K562 (cell line): Measurements from ENCODE around the gene VARS1. TPM values are rescaled to one million over a fixed set of nuclear protein-coding genes. Genes with fewer than 3 reads are reported as not detected.

Experiments
- CEBPG ChIP-seq, 3 experiments: fragments of 200-800 bp in 1 of 3; sonication (Bioruptor generic) in 1 of 3; sonication (generic) in 1 of 3; formaldehyde crosslinking in 1 of 3; IDR thresholded peaks in 2 of 3; conservative IDR thresholded peaks in 1 of 3; 2 replicates each; pipeline versions ENCODE4 v1.6.1 to v1.8.0; 2016 to 2022; ENCODE audit warnings: missing compliant biosample characterization in 2 of 3, missing genetic modification characterization in 2 of 3, mild to moderate bottlenecking in 1 of 3, missing genetic modification reagents in 1 of 3
- CHD4 ChIP-seq: fragments of 200-600 bp; sonication (generic); IDR thresholded peaks from 3 replicates; pipeline ENCODE4 v1.6.1; 2012; ENCODE audit warnings: low read depth, mild to moderate bottlenecking, mixed read lengths, low read length, inconsistent platforms; ENCODE audit not compliant: insufficient read depth, insufficient replicate concordance, poor library complexity, severe bottlenecking
- DMBX1 ChIP-seq: fragments of 250-450 bp; sonication (Bioruptor Pico); IDR thresholded peaks from 2 replicates; pipeline ENCODE4 v1.8.0; 2022; ENCODE audit warnings: inconsistent platforms, mild to moderate bottlenecking, moderate library complexity, borderline replicate concordance
- ELF1 ChIP-seq: fragments of 200-800 bp; sonication (Bioruptor generic); IDR thresholded peaks from 2 replicates; pipeline ENCODE4 v1.6.1; 2016; ENCODE audit warnings: missing genetic modification characterization, missing compliant biosample characterization
- FOXO4 ChIP-seq: fragments of 450-650 bp; formaldehyde crosslinking; IDR thresholded peaks from 2 replicates; pipeline ENCODE4 v1.4.0; 2020; ENCODE audit warnings: mild to moderate bottlenecking, moderate library complexity
- HDGF ChIP-seq: fragments of 450-650 bp; IDR thresholded peaks from 2 replicates; pipeline ENCODE4 v1.6.1; 2016
- HMG20A ChIP-seq: fragments of 450-650 bp; formaldehyde crosslinking; conservative IDR thresholded peaks from 2 replicates; pipeline ENCODE4 v1.4.0; 2020; ENCODE audit warnings: mild to moderate bottlenecking, mixed read lengths
- ILF3 ChIP-seq: fragments of 450-650 bp; IDR thresholded peaks from 2 replicates; pipeline ENCODE4 v1.6.1; 2018; ENCODE audit warnings: antibody characterized with exemption, mild to moderate bottlenecking, moderate library complexity, borderline replicate concordance
- MCM5 ChIP-seq: fragments of 450-650 bp; IDR thresholded peaks from 2 replicates; pipeline ENCODE4 v1.6.1; 2016; ENCODE audit warnings: low read depth
- MXI1 ChIP-seq: IDR thresholded peaks from 2 replicates; pipeline ENCODE4 v1.6.1; 2011; ENCODE audit warnings: low read depth, mild to moderate bottlenecking, improper control_type of control experiment, low read length
- NR1H2 ChIP-seq: sonication (generic); formaldehyde crosslinking; IDR thresholded peaks from 2 replicates; pipeline ENCODE4 v1.4.0; 2020; ENCODE audit warnings: mild to moderate bottlenecking, missing genetic modification reagents
- POU5F1 ChIP-seq: fragments of 150-350 bp; IDR thresholded peaks from 2 replicates; pipeline ENCODE4 v1.6.1; 2014; ENCODE audit warnings: borderline replicate concordance, low read length, low read depth, mild to moderate bottlenecking; ENCODE audit not compliant: partially characterized antibody
- RBM39 ChIP-seq: fragments of 200-400 bp; formaldehyde crosslinking; optimal IDR thresholded peaks from 2 replicates; pipeline ENCODE3; 2018; ENCODE audit warnings: low read depth, low read length
- SMARCA4 ChIP-seq: fragments of 450-650 bp; IDR thresholded peaks from 2 replicates; pipeline ENCODE4 v1.6.1; 2016
- SMC3 ChIP-seq: conservative IDR thresholded peaks from 2 replicates; pipeline ENCODE4 v1.6.1; 2011; ENCODE audit warnings: low read depth, low read length, improper control_type of control experiment; ENCODE audit not compliant: insufficient read depth
- UBTF ChIP-seq, 2 experiments: IDR thresholded peaks; 2 replicates each; pipeline ENCODE4 v1.6.1; 2012; ENCODE audit warnings: improper control_type of control experiment in 2 of 2, low read depth in 2 of 2, low read length in 2 of 2, borderline replicate concordance in 1 of 2
- ZBTB26 ChIP-seq: fragments of 450-650 bp; formaldehyde crosslinking; IDR thresholded peaks from 2 replicates; pipeline ENCODE4 v1.4.0; 2022; ENCODE audit warnings: missing genetic modification characterization
- ZNF282 ChIP-seq: sonication (generic); formaldehyde crosslinking; IDR thresholded peaks from 2 replicates; pipeline ENCODE4 v1.8.1; 2023; ENCODE audit warnings: missing genetic modification reagents
- polyA plus RNA-seq, 8 experiments: library from polyadenylated mRNA; depleted of rRNA in 4 of 8; stranded (reverse) in 5 of 8; unstranded in 3 of 8; fragments of >200 nt; fragmentation: Nextera tagmentation in 2 of 8; fragmentation: Illumina TruSeq in 1 of 8; extraction: Ambion mirVana in 2 of 8; extraction: Trizol in 1 of 8; gene quantifications; 2 replicates each; pipeline versions ENCODE4 v1.2.1 to v1.2.3, GENCODE V29; 2011 to 2014; ENCODE audit warnings: inconsistent platforms in 1 of 8, missing spikeins in 1 of 8
- total RNA-seq, 7 experiments: library from RNA; depleted of rRNA in 6 of 7; stranded (reverse); fragments of >200 nt in 6 of 7; fragmentation: Illumina TruSeq in 2 of 7; extraction: Trizol in 2 of 7; gene quantifications; 2 replicates each; pipeline versions ENCODE4 v1.2.1 to v1.2.3, GENCODE V29; 2011 to 2021; ENCODE audit warnings: low replicate concordance in 1 of 7
- TF ChIP-seq, protein P1 (sequence below): fragments of 250-450 bp; sonication (Bioruptor Pico); IDR thresholded peaks from 2 replicates; pipeline ENCODE4 v1.9.0; 2021; ENCODE audit warnings: mild to moderate bottlenecking
- TF ChIP-seq, protein P2 (sequence below), 2 experiments: fragments of 200-800 bp in 1 of 2; sonication (Bioruptor generic) in 1 of 2; sonication (generic) in 1 of 2; formaldehyde crosslinking in 1 of 2; IDR thresholded peaks in 1 of 2; conservative IDR thresholded peaks in 1 of 2; 2 replicates each; pipeline versions ENCODE4 v1.5.0 to v1.6.1; 2016 to 2020; ENCODE audit warnings: missing compliant biosample characterization in 1 of 2, missing genetic modification characterization in 1 of 2, missing genetic modification reagents in 1 of 2
- TF ChIP-seq, protein P3 (sequence below): fragments of 250-450 bp; sonication (Bioruptor Pico); IDR thresholded peaks from 2 replicates; pipeline ENCODE4 v1.5.0; 2021

Gene VARS1
- total and polyA plus RNA-seq, 9 of the 15 experiments (the other 6 are each of a cell fraction or from before 2014, with no cell fraction given): 2.9 to 488 (median 130) TPM

GRCh38 chr6:31814677-31815024 lies 19.1 kb upstream of the VARS1 start (continued):
- no peak for TF ChIP-seq UBTF (IDR thresholded peaks at IDR 0.05; ENCODE audit: borderline replicate concordance in 1 of 2, low read depth in 2 of 2, low read length in 2 of 2)
- TF ChIP-seq ZBTB26 (CRISPR knock-in tag): peak; percentile 87
- TF ChIP-seq HMG20A (CRISPR knock-in tag): peak; percentile 61; the same call in 1 of the 2 replicates
- TF ChIP-seq FOXO4 (CRISPR knock-in tag): no peak
- no peak for TF ChIP-seq RBM39
- TF ChIP-seq MCM5: no peak
- TF ChIP-seq, protein P1, sequence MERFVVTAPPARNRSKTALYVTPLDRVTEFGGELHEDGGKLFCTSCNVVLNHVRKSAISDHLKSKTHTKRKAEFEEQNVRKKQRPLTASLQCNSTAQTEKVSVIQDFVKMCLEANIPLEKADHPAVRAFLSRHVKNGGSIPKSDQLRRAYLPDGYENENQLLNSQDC (CRISPR knock-in tag): no peak
- TF ChIP-seq ELF1 (tag): no peak
- peak; percentile 90 for TF ChIP-seq CHD4
- TF ChIP-seq ZNF282 (CRISPR knock-in tag): no peak
- TF ChIP-seq, protein P2, sequence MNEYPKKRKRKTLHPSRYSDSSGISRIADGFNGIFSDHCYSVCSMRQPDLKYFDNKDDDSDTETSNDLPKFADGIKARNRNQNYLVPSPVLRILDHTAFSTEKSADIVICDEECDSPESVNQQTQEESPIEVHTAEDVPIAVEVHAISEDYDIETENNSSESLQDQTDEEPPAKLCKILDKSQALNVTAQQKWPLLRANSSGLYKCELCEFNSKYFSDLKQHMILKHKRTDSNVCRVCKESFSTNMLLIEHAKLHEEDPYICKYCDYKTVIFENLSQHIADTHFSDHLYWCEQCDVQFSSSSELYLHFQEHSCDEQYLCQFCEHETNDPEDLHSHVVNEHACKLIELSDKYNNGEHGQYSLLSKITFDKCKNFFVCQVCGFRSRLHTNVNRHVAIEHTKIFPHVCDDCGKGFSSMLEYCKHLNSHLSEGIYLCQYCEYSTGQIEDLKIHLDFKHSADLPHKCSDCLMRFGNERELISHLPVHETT (CRISPR knock-in tag; conservative IDR thresholded peaks at IDR 0.05 in 1 of 2, IDR thresholded peaks at IDR 0.05 in 1 of 2): peak in 1 of 2 experiments; percentile 79; a peak in 1 of 4 replicates
- TF ChIP-seq DMBX1 (CRISPR knock-in tag): no peak
- TF ChIP-seq HDGF: no peak
- TF ChIP-seq SMC3: no peak
- TF ChIP-seq CEBPG (CRISPR knock-in tag; IDR thresholded peaks at IDR 0.05): no peak
- no peak for TF ChIP-seq CEBPG (tag; conservative IDR thresholded peaks at IDR 0.05 in 1 of 2, IDR thresholded peaks at IDR 0.05 in 1 of 2)
- TF ChIP-seq, protein P3, sequence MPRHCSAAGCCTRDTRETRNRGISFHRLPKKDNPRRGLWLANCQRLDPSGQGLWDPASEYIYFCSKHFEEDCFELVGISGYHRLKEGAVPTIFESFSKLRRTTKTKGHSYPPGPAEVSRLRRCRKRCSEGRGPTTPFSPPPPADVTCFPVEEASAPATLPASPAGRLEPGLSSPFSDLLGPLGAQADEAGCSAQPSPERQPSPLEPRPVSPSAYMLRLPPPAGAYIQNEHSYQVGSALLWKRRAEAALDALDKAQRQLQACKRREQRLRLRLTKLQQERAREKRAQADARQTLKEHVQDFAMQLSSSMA (CRISPR knock-in tag): no peak
- no peak for TF ChIP-seq MXI1
- no peak for TF ChIP-seq ILF3
- peak; percentile 59; the same call in 1 of the 2 replicates for TF ChIP-seq SMARCA4
- no peak for TF ChIP-seq NR1H2 (CRISPR knock-in tag)
- TF ChIP-seq POU5F1: no peak
